ENCODE measurements around the gene LILRA6. TPM values are rescaled to one million over a fixed set of nuclear protein-coding genes. Genes with fewer than 3 reads are reported as not detected.

Gene LILRA6
- total RNA-seq, 2 experiments from 2014 or later, result not detected

DNA sequence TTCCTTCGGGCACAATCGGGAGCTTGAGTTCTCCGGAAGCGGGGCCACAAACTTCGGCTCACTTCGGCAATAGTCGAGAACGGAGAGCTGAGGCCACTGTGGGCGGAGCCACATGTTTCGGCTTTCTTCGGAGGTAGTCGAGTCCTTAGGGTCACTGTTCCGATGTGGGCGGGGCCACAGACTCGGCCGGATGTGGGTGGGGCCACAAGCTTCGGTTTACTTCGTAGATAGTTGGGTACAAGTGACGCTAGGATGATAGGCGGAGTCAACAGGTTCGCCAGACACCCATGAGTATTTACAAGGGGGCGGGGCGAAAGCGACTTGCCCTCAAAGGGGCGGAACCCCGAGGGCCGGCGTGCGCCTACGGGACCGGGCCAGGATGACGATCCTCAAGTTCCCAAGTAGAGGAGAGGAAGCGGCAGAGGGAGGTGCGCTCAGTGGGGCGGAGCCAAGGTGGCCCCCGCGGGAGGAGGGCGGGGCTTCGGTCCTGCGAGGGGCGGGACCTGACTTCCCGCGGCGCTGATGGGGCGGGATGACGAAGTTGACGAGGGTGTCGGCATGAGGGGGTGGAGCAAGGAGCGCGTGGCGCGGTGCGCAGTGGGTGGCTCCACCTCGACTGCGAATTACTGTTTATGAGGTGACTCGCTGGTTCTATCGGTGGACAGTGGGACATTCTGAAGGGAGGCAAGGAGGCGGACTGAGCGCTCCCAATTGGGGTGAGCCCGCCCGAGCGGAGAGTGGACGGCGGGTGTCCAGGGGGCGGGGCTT, 52.7 kb downstream of the LILRA6 start:
- Histone ChIP-seq H3K36me3 (ENCODE audit: insufficient read depth, low read length) (peaks cover 19% of the 10 kb centered on the region), H3K9me3 (ENCODE audit: low read length) (no peaks in the 10 kb centered on the region), H3K4me3 (ENCODE audit: low read depth, low read length, poor library complexity, severe bottlenecking) (peak overlapping the region; percentile 76), H3K4me2 (ENCODE audit: low read length) (peak overlapping the region; percentile 97), H4K20me1 (ENCODE audit: insufficient read depth, low read length) (no peaks in the 10 kb centered on the region), H3K79me2 (ENCODE audit: insufficient read depth, low read depth, low read length) (peaks cover 21% of the 10 kb centered on the region; the same call in 1 of the 2 replicates), H3K4me1 (ENCODE audit: insufficient read depth, low read length, poor library complexity, severe bottlenecking) (peaks cover 25% of the 10 kb centered on the region), H2AFZ (ENCODE audit: low read length) (no peak overlapping the region; the same call in 1 of the 2 replicates), H3K9me2 (ENCODE audit: insufficient read depth, low read length) (no peaks in the 10 kb centered on the region), H3K27ac (ENCODE audit: low read depth, low read length, poor library complexity, severe bottlenecking) (peak overlapping the region; percentile 82)
- BruUV-seq (replicated peaks), result no TSS peak
- TF ChIP-seq, protein P1, sequence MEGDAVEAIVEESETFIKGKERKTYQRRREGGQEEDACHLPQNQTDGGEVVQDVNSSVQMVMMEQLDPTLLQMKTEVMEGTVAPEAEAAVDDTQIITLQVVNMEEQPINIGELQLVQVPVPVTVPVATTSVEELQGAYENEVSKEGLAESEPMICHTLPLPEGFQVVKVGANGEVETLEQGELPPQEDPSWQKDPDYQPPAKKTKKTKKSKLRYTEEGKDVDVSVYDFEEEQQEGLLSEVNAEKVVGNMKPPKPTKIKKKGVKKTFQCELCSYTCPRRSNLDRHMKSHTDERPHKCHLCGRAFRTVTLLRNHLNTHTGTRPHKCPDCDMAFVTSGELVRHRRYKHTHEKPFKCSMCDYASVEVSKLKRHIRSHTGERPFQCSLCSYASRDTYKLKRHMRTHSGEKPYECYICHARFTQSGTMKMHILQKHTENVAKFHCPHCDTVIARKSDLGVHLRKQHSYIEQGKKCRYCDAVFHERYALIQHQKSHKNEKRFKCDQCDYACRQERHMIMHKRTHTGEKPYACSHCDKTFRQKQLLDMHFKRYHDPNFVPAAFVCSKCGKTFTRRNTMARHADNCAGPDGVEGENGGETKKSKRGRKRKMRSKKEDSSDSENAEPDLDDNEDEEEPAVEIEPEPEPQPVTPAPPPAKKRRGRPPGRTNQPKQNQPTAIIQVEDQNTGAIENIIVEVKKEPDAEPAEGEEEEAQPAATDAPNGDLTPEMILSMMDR (conservative IDR thresholded peaks at IDR 0.05; ENCODE audit: low read length), result no peak
- TF ChIP-seq EZH2phosphoT487 (IDR thresholded peaks at IDR 0.05; ENCODE audit: borderline replicate concordance, low read depth, low read length), result no peak
- ChIA-PET POLR2A (interaction anchor here (0.9 to 2.2 kb wide), 4 partner anchors 11 to 1070 kb away, joined by 3 to 10 read pairs (median 6); partner anchors contain the start of genes CNOT3, LENG1 and RPS9), CTCF (ENCODE audit: unreplicated experiment) (interaction anchor here (0.7 to 1.4 kb wide), 3 partner anchors 46 to 199 kb away, joined by 3 to 4 read pairs (median 3); no protein-coding TSS in a partner anchor)
- peak; percentile 100 for DNase-seq (ENCODE audit: low spot score)
- intact Hi-C loops (cut with micrococcal nuclease; ENCODE audit: unreplicated experiment), result loop anchor here (2.0 kb wide), 1 partner anchor 31 kb away; the partner anchor contains the start of gene LENG1

GRCh38 chr19:54189145-54189734, 53.4 kb downstream of the LILRA6 start, which contains the start of gene MBOAT7:
Gene MBOAT7 (minus strand): TSS chr19:54189580. CDS start chr19:54188508, 1,072 bp downstream.
- CTCF ChIA-PET (ENCODE audit: unreplicated experiment), result interaction anchor here (0.7 to 1.4 kb wide), 3 partner anchors 46 to 200 kb away, joined by 3 to 4 read pairs (median 3); no protein-coding TSS in a partner anchor
- Histone ChIP-seq H3K4me3 (ENCODE audit: low read depth, low read length, poor library complexity, severe bottlenecking) (peak within 1 kb of the TSS; percentile 76), H3K4me2 (ENCODE audit: low read length) (peak within 1 kb of the TSS; percentile 97), H2AFZ (ENCODE audit: low read length) (peak within 1 kb of the TSS; percentile 48; the same call in 1 of the 2 replicates), H3K4me1 (ENCODE audit: insufficient read depth, low read length, poor library complexity, severe bottlenecking) (peaks cover 25% of the 10 kb centered on the region), H3K36me3 (ENCODE audit: insufficient read depth, low read length) (peaks cover 13% of the 10 kb centered on the region), H4K20me1 (ENCODE audit: insufficient read depth, low read length) (no peaks in the 10 kb centered on the region), H3K27ac (ENCODE audit: low read depth, low read length, poor library complexity, severe bottlenecking) (peak within 1 kb of the TSS; percentile 82), H3K79me2 (ENCODE audit: insufficient read depth, low read depth, low read length) (peaks cover 21% of the 10 kb centered on the region; the same call in 1 of the 2 replicates), H3K9me2 (ENCODE audit: insufficient read depth, low read length) (no peaks in the 10 kb centered on the region), H3K9me3 (ENCODE audit: low read length) (no peaks in the 10 kb centered on the region)
- intact Hi-C loops (cut with micrococcal nuclease; ENCODE audit: unreplicated experiment), result no loop called here
- TF ChIP-seq, protein P1 (conservative IDR thresholded peaks at IDR 0.05; ENCODE audit: low read length), result peak; percentile 71
- no peak for TF ChIP-seq EZH2phosphoT487 (IDR thresholded peaks at IDR 0.05; ENCODE audit: borderline replicate concordance, low read depth, low read length)
- POLR2A ChIA-PET, result interaction anchor here (0.6 to 2.2 kb wide), 5 partner anchors 9 to 1070 kb away, joined by 3 to 10 read pairs (median 5); partner anchors contain the start of genes CNOT3, LENG1 and RPS9
- DNase-seq (ENCODE audit: low spot score), result peak; percentile 87
- no TSS peak for BruUV-seq (replicated peaks)
